Midbrain (tissue), 1 donor: ENCODE results near the gene OR2Z1.

ENCODE experiments used
- DNase-seq: peaks from one replicate; lab custom pipeline; 2025; lab: John Stamatoyannopoulos, UW

Gene OR2Z1, protein sequence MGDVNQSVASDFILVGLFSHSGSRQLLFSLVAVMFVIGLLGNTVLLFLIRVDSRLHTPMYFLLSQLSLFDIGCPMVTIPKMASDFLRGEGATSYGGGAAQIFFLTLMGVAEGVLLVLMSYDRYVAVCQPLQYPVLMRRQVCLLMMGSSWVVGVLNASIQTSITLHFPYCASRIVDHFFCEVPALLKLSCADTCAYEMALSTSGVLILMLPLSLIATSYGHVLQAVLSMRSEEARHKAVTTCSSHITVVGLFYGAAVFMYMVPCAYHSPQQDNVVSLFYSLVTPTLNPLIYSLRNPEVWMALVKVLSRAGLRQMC

DNA sequence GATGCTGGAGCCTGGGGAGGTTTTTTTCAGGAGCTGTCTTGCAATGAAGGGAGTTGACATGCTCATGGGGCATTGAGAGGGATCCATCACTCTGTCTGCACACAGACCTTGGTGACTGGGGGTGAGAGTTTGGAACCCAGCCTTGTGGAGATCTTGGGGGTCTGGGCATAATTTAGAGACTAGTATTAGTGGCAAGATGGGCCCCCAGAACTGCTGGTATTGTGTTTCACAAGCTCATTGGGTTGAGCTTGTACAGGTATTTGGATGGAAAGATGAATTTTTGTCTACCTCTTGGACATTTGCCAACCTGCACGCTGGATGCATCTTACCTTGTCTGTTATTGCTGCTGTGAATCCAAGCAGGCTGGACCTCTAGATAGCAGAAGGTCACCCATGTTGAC is at the start of gene OR2Z1:
Gene OR2Z1, plus strand, starts transcription at position 301 of the 400 bp plus-strand sequence. CDS start 9,395 bp downstream, outside the sequence.
- no peak for DNase-seq

- no peak for DNase-seq
Measured at GRCh38 chr19:8673276-8673891, 48.0 kb upstream of the OR2Z1 start.

DNA sequence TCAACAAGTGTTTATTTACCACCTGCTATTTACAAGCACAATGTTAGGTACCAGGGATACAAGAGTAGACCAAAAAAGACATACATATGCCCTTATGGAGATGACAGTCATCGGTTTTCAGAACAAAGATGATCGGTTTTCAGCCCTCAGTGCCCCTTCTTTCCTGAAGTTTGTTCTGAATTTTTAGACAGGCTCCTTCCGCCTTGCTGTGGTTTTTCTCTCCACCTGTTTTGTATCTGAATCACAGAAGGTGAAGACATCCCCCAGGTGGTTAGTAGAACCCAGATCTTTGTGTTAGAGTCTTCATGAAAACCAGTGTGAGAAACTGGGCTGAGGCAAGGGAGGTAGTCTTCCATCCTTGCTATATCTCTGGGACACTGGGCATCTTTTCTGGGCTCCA is 46.4 kb upstream of the OR2Z1 start:
- DNase-seq, result no peak

- DNase-seq, result no peak
Measured at GRCh38 chr19:8678244-8678807, 43.1 kb upstream of the OR2Z1 start.

- no peak for DNase-seq
Measured at GRCh38 chr19:8680676-8681344, 40.6 kb upstream of the OR2Z1 start.

GRCh38 chr19:8681345-8682029 is 39.9 kb upstream of the OR2Z1 start:
- no peak for DNase-seq

DNA sequence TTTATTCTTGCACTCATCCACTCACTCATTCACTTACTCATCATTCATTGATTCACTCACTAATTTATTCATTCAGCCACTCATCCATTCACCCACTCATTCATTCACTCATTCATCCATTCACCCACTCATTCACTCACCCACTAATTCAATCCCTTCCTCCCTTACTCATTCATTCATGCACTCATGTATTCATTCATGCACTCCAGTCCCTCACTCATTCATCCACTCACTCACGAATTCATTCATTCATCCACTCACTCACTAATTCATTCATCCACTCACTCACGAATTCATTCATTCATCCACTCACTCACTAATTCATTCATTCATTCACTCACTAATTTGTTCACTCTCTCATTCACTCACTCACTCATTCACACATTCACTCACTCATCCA is 39.0 kb upstream of the OR2Z1 start:
- DNase-seq, result no peak

DNA sequence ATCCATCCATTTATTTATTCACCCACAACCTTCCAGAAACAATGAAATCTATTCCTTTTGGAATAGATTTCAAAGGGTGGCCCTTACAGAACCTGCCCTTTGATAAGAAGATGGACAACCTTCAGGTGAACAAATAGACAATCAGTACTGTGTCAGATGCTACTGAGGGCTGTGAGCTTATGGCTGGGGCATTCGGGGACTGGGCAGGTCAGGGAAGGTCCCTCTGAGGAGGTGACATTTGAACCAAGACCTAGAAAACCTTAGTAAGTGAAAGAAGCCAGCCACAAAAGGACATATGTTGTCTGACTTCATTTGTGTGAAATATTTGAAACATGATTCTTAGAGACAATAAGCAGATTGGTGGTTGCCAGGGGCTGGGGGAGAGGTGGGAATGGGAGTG is 38.5 kb upstream of the OR2Z1 start:
- DNase-seq, result no peak

GRCh38 chr19:8684001-8684902 is 37.2 kb upstream of the OR2Z1 start:
- no peak for DNase-seq

DNA sequence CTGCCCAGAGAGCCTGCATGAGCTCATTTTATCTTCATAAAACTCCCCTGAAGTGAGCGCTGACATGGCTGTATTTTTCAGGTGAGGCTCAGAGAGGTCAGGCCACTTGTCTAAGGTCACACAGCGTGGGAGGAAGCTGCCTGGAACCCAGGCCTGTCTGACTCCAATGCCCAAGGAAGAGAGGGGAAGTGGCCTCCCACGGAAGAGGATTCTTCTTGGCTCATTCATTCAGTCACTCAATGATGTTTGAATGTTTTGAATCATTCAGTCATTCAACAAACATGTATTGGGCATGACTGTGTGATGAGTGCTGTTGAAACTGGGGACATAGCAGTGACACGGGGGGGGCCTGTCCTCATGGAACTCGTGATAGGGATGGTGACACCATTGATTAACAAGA is 34.9 kb upstream of the OR2Z1 start:
- no peak for DNase-seq

DNA sequence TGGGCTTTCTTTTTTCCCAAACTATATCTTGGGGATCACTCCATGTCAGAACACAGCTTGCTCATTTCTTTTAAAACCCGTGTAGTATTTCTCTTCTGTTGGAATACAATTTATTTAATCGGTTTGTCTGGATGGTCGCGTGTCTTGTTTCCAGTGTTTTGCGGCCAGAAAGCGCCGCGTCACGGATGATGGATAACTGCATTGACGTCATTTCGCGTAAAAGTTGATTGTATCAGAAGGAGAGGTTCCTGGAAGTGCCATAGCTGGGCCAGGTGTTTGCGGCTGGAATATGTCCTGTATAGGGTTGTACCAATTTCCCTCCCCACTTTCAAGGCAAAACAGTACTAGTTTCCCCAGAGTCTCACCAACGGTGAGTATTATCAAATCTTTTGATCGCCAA is 32.5 kb upstream of the OR2Z1 start:
- DNase-seq, result no peak

GRCh38 chr19:8690753-8691539 is 30.5 kb upstream of the OR2Z1 start:
- DNase-seq, result no peak

DNA sequence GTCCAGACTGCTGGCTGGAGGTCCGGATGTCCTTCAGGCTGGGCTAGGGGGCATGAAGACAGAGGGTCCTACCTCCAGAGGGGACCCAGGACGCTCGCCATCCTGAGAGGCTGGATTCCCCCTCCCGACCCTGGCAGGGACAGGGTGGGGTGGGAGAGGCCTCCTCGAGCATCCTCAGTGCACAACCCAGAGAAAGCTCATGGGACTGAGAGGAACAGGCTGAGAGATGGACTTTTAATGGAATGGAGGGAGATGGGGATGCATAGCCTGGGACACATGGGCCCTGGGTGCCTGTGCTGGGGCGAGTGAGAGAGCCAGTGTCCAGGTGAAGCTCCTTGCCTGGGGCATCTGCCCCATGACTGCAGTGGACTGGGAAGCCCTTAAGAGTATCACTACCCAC is 25.9 kb upstream of the OR2Z1 start:
- no peak for DNase-seq

GRCh38 chr19:8695911-8696310 is 25.5 kb upstream of the OR2Z1 start:
- DNase-seq, result no peak

GRCh38 chr19:8696993-8697392 is 24.4 kb upstream of the OR2Z1 start:
- DNase-seq, result no peak

- no peak for DNase-seq
Measured at GRCh38 chr19:8697671-8698432, 23.6 kb upstream of the OR2Z1 start.

DNA sequence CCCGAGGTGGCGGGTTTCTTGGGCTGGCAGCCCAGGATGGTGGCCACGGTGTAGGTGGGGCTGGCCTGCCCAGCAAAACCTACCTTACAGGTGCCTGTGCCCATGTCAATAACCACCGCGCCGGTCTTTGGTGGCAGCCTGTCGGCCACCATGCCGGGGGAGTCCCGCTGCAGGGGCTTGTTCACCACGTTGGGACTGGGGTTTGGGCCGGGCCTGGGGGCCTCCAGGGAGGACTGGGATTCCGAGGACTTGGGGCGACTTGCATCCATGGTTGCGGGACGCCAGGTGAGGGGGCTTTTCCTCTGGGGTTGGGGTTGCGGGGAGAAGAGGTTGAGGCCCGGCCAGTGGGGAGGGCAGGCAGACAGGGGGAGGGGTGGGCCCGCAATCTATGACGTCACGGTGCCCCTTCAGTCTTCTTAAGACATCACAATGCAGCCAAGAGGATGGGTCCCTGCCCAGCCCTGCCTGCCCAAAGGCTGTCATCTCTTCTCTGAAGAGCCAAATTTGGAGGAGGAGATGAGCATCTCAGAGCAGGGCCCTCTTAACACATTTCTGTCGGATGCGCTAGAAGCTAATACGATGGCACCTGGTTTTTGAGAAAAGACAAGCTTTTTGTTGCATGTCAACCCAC is 22.9 kb upstream of the OR2Z1 start, which contains the start of gene ACTL9:
Gene ACTL9, minus strand, starts transcription at position 363 of the 631 bp plus-strand sequence. Its CDS starts 94 bp downstream, at position 269.
- no peak for DNase-seq

DNA sequence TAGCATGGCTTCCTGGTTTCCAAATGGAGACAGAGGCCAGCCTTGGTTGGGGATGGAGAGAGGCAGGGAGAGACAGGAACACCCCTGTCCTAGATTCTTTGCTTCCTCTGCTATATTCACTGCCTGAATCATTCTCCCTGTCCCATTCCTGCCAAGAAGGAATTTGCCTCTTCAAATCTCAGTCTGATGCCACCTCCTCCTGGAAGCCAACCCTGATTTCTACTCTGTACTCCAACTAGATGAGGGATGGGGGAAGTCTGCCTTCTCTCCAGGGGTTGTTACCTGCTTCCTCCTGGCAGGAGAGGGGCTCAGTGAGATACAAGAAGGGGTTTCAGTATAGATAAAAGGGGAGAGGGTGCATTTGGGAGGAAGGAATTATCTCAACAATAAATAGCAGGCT is 21.5 kb upstream of the OR2Z1 start:
- no peak for DNase-seq

GRCh38 chr19:8700956-8701355 is 20.5 kb upstream of the OR2Z1 start:
- no peak for DNase-seq
